Hepatocyte (in vitro differentiated cells): Measurements from ENCODE around the gene ASTE1. TPM values are rescaled to one million over a fixed set of nuclear protein-coding genes. Genes with fewer than 3 reads are reported as not detected.

Experiments
- DNase-seq: peaks from one replicate; pipeline ENCODE4 v3.0.0-alpha.2; 2016; ENCODE audit warnings: low spot score
- H2AFZ ChIP-seq: fragments of 200-600 bp; sonication (generic); 2 replicates; pipeline ENCODE4 v1.6.0; 2016; ENCODE audit warnings: antibody characterized with exemption, mild to moderate bottlenecking
- H3K27ac ChIP-seq: fragments of 200-600 bp; sonication (generic); 2 replicates; pipeline ENCODE4 v1.5.1; 2016; ENCODE audit warnings: mild to moderate bottlenecking
- H3K27me3 ChIP-seq: fragments of 200-600 bp; sonication (generic); 2 replicates; pipeline ENCODE4 v1.6.1; 2016
- H3K36me3 ChIP-seq: fragments of 200-600 bp; sonication (generic); replicated peaks from 2 replicates; pipeline ENCODE4 v1.5.1; 2016; ENCODE audit warnings: low read depth; ENCODE audit not compliant: insufficient read depth
- H3K4me1 ChIP-seq: fragments of 200-600 bp; sonication (generic); 2 replicates; pipeline ENCODE4 v1.5.1; 2016; ENCODE audit warnings: mild to moderate bottlenecking, moderate library complexity; ENCODE audit not compliant: insufficient read depth
- H3K4me2 ChIP-seq: fragments of 200-600 bp; sonication (generic); 2 replicates; pipeline ENCODE4 v1.6.0; 2016
- H3K4me3 ChIP-seq: fragments of 200-600 bp; sonication (generic); 2 replicates; pipeline ENCODE4 v1.5.1; 2016; ENCODE audit warnings: mild to moderate bottlenecking
- H3K79me2 ChIP-seq: fragments of 200-600 bp; sonication (generic); 2 replicates; pipeline ENCODE4 v1.6.0; 2017; ENCODE audit warnings: mild to moderate bottlenecking
- H3K9me2 ChIP-seq: fragments of 200-600 bp; sonication (generic); replicated peaks from 2 replicates; pipeline ENCODE4 v1.6.0; 2017; ENCODE audit warnings: mild to moderate bottlenecking; ENCODE audit not compliant: insufficient read depth
- H3K9me3 ChIP-seq: fragments of 200-600 bp; sonication (generic); 2 replicates; pipeline ENCODE4 v1.5.1; 2016; ENCODE audit warnings: low read depth, mild to moderate bottlenecking
- H4K20me1 ChIP-seq: fragments of 200-600 bp; sonication (generic); 2 replicates; pipeline ENCODE4 v1.6.0; 2016; ENCODE audit warnings: mild to moderate bottlenecking; ENCODE audit not compliant: insufficient read depth, poor library complexity, severe bottlenecking
- EZH2 ChIP-seq: fragments of 200-600 bp; sonication (generic); IDR thresholded peaks from 2 replicates; pipeline ENCODE4 v1.6.1; 2016; ENCODE audit warnings: antibody characterized with exemption, mild to moderate bottlenecking, borderline replicate concordance
- EZH2phosphoT487 ChIP-seq: fragments of 200-600 bp; sonication (generic); IDR thresholded peaks from one replicate; pipeline ENCODE4 v1.6.1; 2018; ENCODE audit warnings: antibody characterized with exemption, mild to moderate bottlenecking, low read depth, moderate library complexity; ENCODE audit not compliant: unreplicated experiment, severe bottlenecking
- WGBS: methylation state at CpG from one replicate; pipeline ENCODE4 v1.1.6; 2016; ENCODE audit warnings: low lambda C conversion rate; ENCODE audit errors: missing lambda C conversion rate; 5-methylcytosine and 5-hydroxymethylcytosine counted together
- polyA plus RNA-seq: library from polyadenylated mRNA; unstranded; fragments of >200 nt; fragmentation: Nextera tagmentation; extraction: Ambion mirVana; gene quantifications from 2 replicates; pipeline ENCODE4 v1.2.1, GENCODE V29; 2016
- total RNA-seq: library from RNA; depleted of rRNA; stranded (reverse); fragments of >200 nt; gene quantifications from 2 replicates; pipeline ENCODE4 v1.2.3, GENCODE V29; 2014
- TF ChIP-seq, protein P1 (sequence below): fragments of 200-600 bp; sonication (generic); IDR thresholded peaks from 2 replicates; pipeline ENCODE4 v1.5.1; 2016; ENCODE audit warnings: antibody characterized with exemption, mild to moderate bottlenecking; ENCODE audit not compliant: poor library complexity

ASTE1 gene
- total and polyA plus RNA-seq, 2 experiments from 2014 or later: 5.1 to 5.3 TPM

- Histone ChIP-seq H3K36me3 (no peaks in the 10 kb centered on the region), H3K4me3 (no peak overlapping the region), H3K9me3 (no peaks in the 10 kb centered on the region), H3K4me1 (no peaks in the 10 kb centered on the region), H3K27me3 (no peaks in the 10 kb centered on the region), H3K79me2 (no peaks in the 10 kb centered on the region), H2AFZ (no peak overlapping the region), H3K4me2 (no peak overlapping the region), H4K20me1 (no peaks in the 10 kb centered on the region), H3K27ac (peak overlapping the region; percentile 25), H3K9me2 (no peaks in the 10 kb centered on the region)
- TF ChIP-seq EZH2phosphoT487 (no peak), EZH2 (no peak)
- TF ChIP-seq, protein P1, sequence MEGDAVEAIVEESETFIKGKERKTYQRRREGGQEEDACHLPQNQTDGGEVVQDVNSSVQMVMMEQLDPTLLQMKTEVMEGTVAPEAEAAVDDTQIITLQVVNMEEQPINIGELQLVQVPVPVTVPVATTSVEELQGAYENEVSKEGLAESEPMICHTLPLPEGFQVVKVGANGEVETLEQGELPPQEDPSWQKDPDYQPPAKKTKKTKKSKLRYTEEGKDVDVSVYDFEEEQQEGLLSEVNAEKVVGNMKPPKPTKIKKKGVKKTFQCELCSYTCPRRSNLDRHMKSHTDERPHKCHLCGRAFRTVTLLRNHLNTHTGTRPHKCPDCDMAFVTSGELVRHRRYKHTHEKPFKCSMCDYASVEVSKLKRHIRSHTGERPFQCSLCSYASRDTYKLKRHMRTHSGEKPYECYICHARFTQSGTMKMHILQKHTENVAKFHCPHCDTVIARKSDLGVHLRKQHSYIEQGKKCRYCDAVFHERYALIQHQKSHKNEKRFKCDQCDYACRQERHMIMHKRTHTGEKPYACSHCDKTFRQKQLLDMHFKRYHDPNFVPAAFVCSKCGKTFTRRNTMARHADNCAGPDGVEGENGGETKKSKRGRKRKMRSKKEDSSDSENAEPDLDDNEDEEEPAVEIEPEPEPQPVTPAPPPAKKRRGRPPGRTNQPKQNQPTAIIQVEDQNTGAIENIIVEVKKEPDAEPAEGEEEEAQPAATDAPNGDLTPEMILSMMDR: no peak
- WGBS: 70% methylated on average over 2 of the region's 2 CpGs
- peak; percentile 5 for DNase-seq
Measured at GRCh38 chr3:131072099-131072559, 45.5 kb upstream of the ASTE1 start.

GRCh38 chr3:131067983-131068382 is 41.4 kb upstream of the ASTE1 start:
- H3K4me1 ChIP-seq: no peaks in the 10 kb centered on the region
- no peaks in the 10 kb centered on the region for H3K9me3 ChIP-seq
- DNase-seq: no peak
- no peaks in the 10 kb centered on the region for H3K27me3 ChIP-seq
- no peaks in the 10 kb centered on the region for H3K79me2 ChIP-seq
- TF ChIP-seq EZH2phosphoT487 (no peak), EZH2 (no peak)
- TF ChIP-seq, protein P1: no peak
- no peaks in the 10 kb centered on the region for H3K9me2 ChIP-seq
- H3K27ac ChIP-seq: no peak overlapping the region
- no peak overlapping the region for H2AFZ ChIP-seq
- H3K4me3 ChIP-seq: no peak overlapping the region
- H4K20me1 ChIP-seq: no peaks in the 10 kb centered on the region
- no peaks in the 10 kb centered on the region for H3K36me3 ChIP-seq
- H3K4me2 ChIP-seq: no peak overlapping the region

GRCh38 chr3:131053043-131053859 is 26.6 kb upstream of the ASTE1 start:
- Histone ChIP-seq H3K4me2 (no peak overlapping the region), H2AFZ (no peak overlapping the region), H3K9me3 (no peaks in the 10 kb centered on the region), H3K4me1 (no peaks in the 10 kb centered on the region), H3K4me3 (no peak overlapping the region), H3K79me2 (no peaks in the 10 kb centered on the region), H3K36me3 (no peaks in the 10 kb centered on the region), H4K20me1 (no peaks in the 10 kb centered on the region), H3K9me2 (no peaks in the 10 kb centered on the region), H3K27me3 (no peaks in the 10 kb centered on the region), H3K27ac (no peak overlapping the region)
- TF ChIP-seq, protein P1: peak; percentile 33
- TF ChIP-seq EZH2phosphoT487: no peak
- no peak for TF ChIP-seq EZH2
- WGBS: 94% methylated on average over 3 of the region's 3 CpGs
- DNase-seq: no peak
